ENCODE data around the gene SIK3. TPM values are rescaled to one million over a fixed set of nuclear protein-coding genes. Genes with fewer than 3 reads are reported as not detected.

The SIK3 gene
- total and polyA plus RNA-seq, 12 donors: 9.9 to 47.3 (median 36.5) TPM

- DNase-seq (no peak), ATAC-seq (no peak)
- peaks cover 0 to 72% (median 47%) of the 10 kb centered on the region in 9 donors for H3K4me1 ChIP-seq
Measured at GRCh38 chr11:117039900-117040299, 58.3 kb downstream of the SIK3 start.

GRCh38 chr11:117039270-117039669 lies 59.0 kb downstream of the SIK3 start:
- TF ChIP-seq CTCF (IDR thresholded peaks at IDR 0.05): no peak
- Histone ChIP-seq H3K9me3 (no peaks in the 10 kb centered on the region), H3K27ac (no peak overlapping the region), H3K36me3 (no peaks in the 10 kb centered on the region), H3K4me1 (peaks cover 0 to 66% (median 41%) of the 10 kb centered on the region in 9 donors), H3K27me3 (no peaks in the 10 kb centered on the region), H3K4me3 (no peak overlapping the region)
- 96 to 97% methylated on average over 3 of the region's 3 CpGs for WGBS, 2 donors
- intact Hi-C loops (cut with DNase I): no loop called here
- DNase-seq: no peak
- ATAC-seq: no peak

More at GRCh38 chr11:117039900-117040299, 58.3 kb downstream of the SIK3 start:
- intact Hi-C loops (cut with DNase I): loop anchor here in 2 of 10 donors (5.0 kb wide), 1 partner anchor 57 kb away; the partner anchor contains the start of gene SIK3 (in 2 of the 2)
- H3K27me3 ChIP-seq: no peaks in the 10 kb centered on the region
- no peaks in the 10 kb centered on the region for H3K9me3 ChIP-seq
- WGBS, 2 donors: 93 to 97% methylated on average over 1 of the region's 1 CpG
- no peak overlapping the region for H3K4me3 ChIP-seq
- no peak overlapping the region for H3K27ac ChIP-seq
- no peak for TF ChIP-seq CTCF (IDR thresholded peaks at IDR 0.05)
- no peaks in the 10 kb centered on the region for H3K36me3 ChIP-seq

- Histone ChIP-seq H3K27ac (peak overlapping the region in 2 of 10 donors; percentile 11 to 30), H3K36me3 (no peaks in the 10 kb centered on the region), H3K9me3 (no peaks in the 10 kb centered on the region), H3K27me3 (no peaks in the 10 kb centered on the region), H3K4me3 (no peak overlapping the region), H3K4me1 (peaks cover 0 to 55% (median 31%) of the 10 kb centered on the region in 9 donors)
- 77 to 90% methylated on average over 1 of the region's 1 CpG for WGBS, 2 donors
- no peak for DNase-seq
- intact Hi-C loops (cut with DNase I): no loop called here
- peak in 1 of 8 donors; percentile 18 for ATAC-seq
- TF ChIP-seq CTCF (IDR thresholded peaks at IDR 0.05): no peak
Measured at GRCh38 chr11:117037975-117038350, 60.3 kb downstream of the SIK3 start.

- intact Hi-C loops (cut with DNase I): no loop called here
- peaks cover 0 to 57% (median 30%) of the 10 kb centered on the region in 9 donors for H3K4me1 ChIP-seq
- no peak for TF ChIP-seq CTCF (IDR thresholded peaks at IDR 0.05)
- 60 to 62% methylated on average over 1 of the region's 1 CpG for WGBS, 2 donors
- no peak for DNase-seq
- no peaks in the 10 kb centered on the region for H3K9me3 ChIP-seq
- H3K36me3 ChIP-seq: no peaks in the 10 kb centered on the region
- H3K4me3 ChIP-seq: no peak overlapping the region
- ATAC-seq: peak in 3 of 8 donors; percentile 45 to 58 (median 45)
- peak overlapping the region in 2 of 10 donors; percentile 11 to 30 for H3K27ac ChIP-seq
- H3K27me3 ChIP-seq: no peaks in the 10 kb centered on the region
Measured at GRCh38 chr11:117037279-117037974, 60.8 kb downstream of the SIK3 start.
